Keratinocyte (primary cell): Measurements from ENCODE around the gene RHOG. TPM values are rescaled to one million over a fixed set of nuclear protein-coding genes. Genes with fewer than 3 reads are reported as not detected.

Experiments used
- DNase-seq: peaks from one replicate; pipeline ENCODE4 v3.0.0-alpha.2; 2011; ENCODE audit warnings: low read depth, missing footprints, low spot score
- FAIRE-seq: peaks from 2 replicates; lab custom pipeline; 2011; peaks lifted over from hg19 to GRCh38; lab: Jason Lieb, UNC
- H2AFZ ChIP-seq: 2 replicates; pipeline ENCODE4 v1.6.0; 2012; ENCODE audit warnings: low read length, control low read depth, inconsistent platforms; ENCODE audit not compliant: control insufficient read depth
- H3K27ac ChIP-seq: 2 replicates; pipeline ENCODE4 v1.5.1; 2011; ENCODE audit warnings: low read length; ENCODE audit not compliant: control insufficient read depth, insufficient read depth
- H3K27me3 ChIP-seq: 3 replicates; pipeline ENCODE4 v1.6.0; 2011; ENCODE audit warnings: low read length; ENCODE audit not compliant: control insufficient read depth, insufficient read depth; ENCODE audit errors: extremely low read depth
- H3K36me3 ChIP-seq, 2 experiments: 2 replicates in 1 of 2; 3 replicates in 1 of 2; pipeline ENCODE4 v1.5.1; 2011; ENCODE audit warnings: low read length in 2 of 2, mild to moderate bottlenecking in 1 of 2; ENCODE audit not compliant: control insufficient read depth in 2 of 2, insufficient read depth in 2 of 2; ENCODE audit errors: extremely low read depth in 1 of 2
- H3K4me1 ChIP-seq: 3 replicates; pipeline ENCODE4 v1.5.1; 2011; ENCODE audit warnings: low read length; ENCODE audit not compliant: control insufficient read depth, insufficient read depth; ENCODE audit errors: extremely low read depth
- H3K4me2 ChIP-seq: 3 replicates; pipeline ENCODE4 v1.6.0; 2011; ENCODE audit warnings: low read depth, low read length; ENCODE audit not compliant: control insufficient read depth, insufficient read depth; ENCODE audit errors: extremely low read depth
- H3K4me3 ChIP-seq, 3 experiments: fragments of 200-600 bp in 1 of 3; sonication (generic) in 1 of 3; 2 replicates in 2 of 3; 3 replicates in 1 of 3; pipeline ENCODE4 v1.5.1; 2011 to 2016; ENCODE audit warnings: low read length in 3 of 3, mild to moderate bottlenecking in 3 of 3, control low read depth in 2 of 3, inconsistent platforms in 1 of 3, low read depth in 1 of 3, mixed read lengths in 1 of 3, mixed run types in 1 of 3, moderate library complexity in 1 of 3; ENCODE audit not compliant: control insufficient read depth in 2 of 3, insufficient read depth in 2 of 3; ENCODE audit errors: extremely low read depth in 1 of 3
- H3K79me2 ChIP-seq: 2 replicates; pipeline ENCODE4 v1.6.0; 2012; ENCODE audit warnings: low read length; ENCODE audit not compliant: control insufficient read depth, insufficient read depth
- H3K9ac ChIP-seq: 3 replicates; pipeline ENCODE4 v1.6.0; 2011; ENCODE audit warnings: low read length; ENCODE audit not compliant: control insufficient read depth, insufficient read depth; ENCODE audit errors: extremely low read depth
- H3K9me1 ChIP-seq: 3 replicates; pipeline ENCODE4 v1.6.0; 2011; ENCODE audit warnings: low read length; ENCODE audit not compliant: control insufficient read depth, insufficient read depth; ENCODE audit errors: extremely low read depth
- H3K9me3 ChIP-seq: 2 replicates; pipeline ENCODE4 v1.5.1; 2012; ENCODE audit warnings: low read depth, low read length; ENCODE audit not compliant: control insufficient read depth
- H4K20me1 ChIP-seq: 3 replicates; pipeline ENCODE4 v1.6.0; 2011; ENCODE audit warnings: low read length; ENCODE audit not compliant: control insufficient read depth, insufficient read depth; ENCODE audit errors: extremely low read depth
- EZH2 ChIP-seq: IDR thresholded peaks from one replicate; pipeline ENCODE4 v1.6.1; 2012; ENCODE audit warnings: inconsistent platforms, mild to moderate bottlenecking, low read length, moderate library complexity
- dilution Hi-C: fragments of 300-500 bp; cut with MboI; formaldehyde crosslinking; loops from one replicate; pipeline ENCODE4 v1.7.0; 2020; ENCODE audit warnings: low sequenced_read_pairs; ENCODE audit not compliant: extremely low pct_ligation_motif_present
- polyA plus RNA-seq, 5 experiments: library from polyadenylated mRNA; depleted of rRNA in 3 of 5; stranded (reverse) in 3 of 5; stranded (forward) in 1 of 5; unstranded in 1 of 5; fragments of >200 nt; gene quantifications; 1 replicate in 1 of 5; 2 replicates in 3 of 5; 3 replicates in 1 of 5; pipeline versions ENCODE4 v1.2.1 to v1.2.3, GENCODE V29; 2011 to 2012; ENCODE audit warnings: missing spikeins in 2 of 5, low read depth in 1 of 5, low replicate concordance in 1 of 5
- TF ChIP-seq, protein P1 (sequence below), 3 experiments: IDR thresholded peaks in 1 of 3; conservative IDR thresholded peaks in 1 of 3; optimal IDR thresholded peaks in 1 of 3; 2 replicates in 2 of 3; 3 replicates in 1 of 3; pipeline versions ENCODE3 to v1.5.1; 2011; ENCODE audit warnings: low read length in 3 of 3, mild to moderate bottlenecking in 3 of 3, moderate library complexity in 2 of 3, control low read depth in 1 of 3, inconsistent platforms in 1 of 3; ENCODE audit not compliant: insufficient read depth in 2 of 3; ENCODE audit errors: extremely low read depth in 1 of 3

Gene RHOG
- polyA plus RNA-seq, 1 donor (not counting 4 experiments of a cell fraction or from before 2014, with no cell fraction given): 39.8 TPM

- no peaks in the 10 kb centered on the region for H3K79me2 ChIP-seq
- peaks cover 5% of the 10 kb centered on the region for H3K4me1 ChIP-seq
- H3K9me3 ChIP-seq: no peaks in the 10 kb centered on the region
- no peaks in the 10 kb centered on the region for H3K36me3 ChIP-seq
- no peaks in the 10 kb centered on the region for H3K9me1 ChIP-seq
- no peak for TF ChIP-seq EZH2
- TF ChIP-seq, protein P1, sequence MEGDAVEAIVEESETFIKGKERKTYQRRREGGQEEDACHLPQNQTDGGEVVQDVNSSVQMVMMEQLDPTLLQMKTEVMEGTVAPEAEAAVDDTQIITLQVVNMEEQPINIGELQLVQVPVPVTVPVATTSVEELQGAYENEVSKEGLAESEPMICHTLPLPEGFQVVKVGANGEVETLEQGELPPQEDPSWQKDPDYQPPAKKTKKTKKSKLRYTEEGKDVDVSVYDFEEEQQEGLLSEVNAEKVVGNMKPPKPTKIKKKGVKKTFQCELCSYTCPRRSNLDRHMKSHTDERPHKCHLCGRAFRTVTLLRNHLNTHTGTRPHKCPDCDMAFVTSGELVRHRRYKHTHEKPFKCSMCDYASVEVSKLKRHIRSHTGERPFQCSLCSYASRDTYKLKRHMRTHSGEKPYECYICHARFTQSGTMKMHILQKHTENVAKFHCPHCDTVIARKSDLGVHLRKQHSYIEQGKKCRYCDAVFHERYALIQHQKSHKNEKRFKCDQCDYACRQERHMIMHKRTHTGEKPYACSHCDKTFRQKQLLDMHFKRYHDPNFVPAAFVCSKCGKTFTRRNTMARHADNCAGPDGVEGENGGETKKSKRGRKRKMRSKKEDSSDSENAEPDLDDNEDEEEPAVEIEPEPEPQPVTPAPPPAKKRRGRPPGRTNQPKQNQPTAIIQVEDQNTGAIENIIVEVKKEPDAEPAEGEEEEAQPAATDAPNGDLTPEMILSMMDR (optimal IDR thresholded peaks at IDR 0.05 in 1 of 3, IDR thresholded peaks at IDR 0.05 in 1 of 3, conservative IDR thresholded peaks at IDR 0.05 in 1 of 3; ENCODE audit: extremely low read depth in 1 of 3, insufficient read depth in 2 of 3, low read length in 3 of 3): no peak
- DNase-seq (no peak), FAIRE-seq (no peak)
- no peak overlapping the region for H3K9ac ChIP-seq
- dilution Hi-C loops: no loop called here
- no peak overlapping the region for H3K27ac ChIP-seq
- H3K4me3 ChIP-seq: no peak overlapping the region
- no peaks in the 10 kb centered on the region for H3K27me3 ChIP-seq
- H4K20me1 ChIP-seq: no peaks in the 10 kb centered on the region
- H2AFZ ChIP-seq: no peak overlapping the region
- H3K4me2 ChIP-seq: no peak overlapping the region
Measured at GRCh38 chr11:3845670-3846069, 4.9 kb upstream of the RHOG start.

DNA sequence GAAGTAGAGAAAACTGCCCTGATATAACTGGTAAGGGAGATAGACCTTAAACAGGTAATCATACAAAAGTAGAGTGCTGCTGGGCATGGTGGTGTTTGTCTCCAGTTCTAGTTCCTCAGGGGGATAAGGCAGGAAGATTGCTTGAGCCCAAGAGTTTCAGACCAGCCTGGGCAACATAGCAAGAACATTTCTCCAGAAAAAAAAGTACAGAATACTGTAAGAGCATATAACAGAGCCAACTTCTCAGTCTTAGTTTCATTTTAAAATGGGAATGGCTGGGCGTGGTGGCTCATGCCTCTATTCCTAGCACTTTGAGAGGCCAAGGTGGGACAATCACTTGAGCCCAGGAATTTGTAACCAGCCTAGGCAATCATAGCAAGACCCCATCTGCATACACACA, 4.5 kb upstream of the RHOG start:
- H3K4me1 ChIP-seq: peaks cover 5% of the 10 kb centered on the region
- FAIRE-seq (no peak), DNase-seq (no peak)
- peaks cover 3% of the 10 kb centered on the region for H3K79me2 ChIP-seq
- H3K27me3 ChIP-seq: no peaks in the 10 kb centered on the region
- H3K4me3 ChIP-seq: no peak overlapping the region
- H3K27ac ChIP-seq: no peak overlapping the region
- H4K20me1 ChIP-seq: no peaks in the 10 kb centered on the region
- TF ChIP-seq EZH2: no peak
- TF ChIP-seq, protein P1 (optimal IDR thresholded peaks at IDR 0.05 in 1 of 3, IDR thresholded peaks at IDR 0.05 in 1 of 3, conservative IDR thresholded peaks at IDR 0.05 in 1 of 3; ENCODE audit: extremely low read depth in 1 of 3, insufficient read depth in 2 of 3, low read length in 3 of 3): no peak
- no peaks in the 10 kb centered on the region for H3K9me1 ChIP-seq
- H2AFZ ChIP-seq: no peak overlapping the region
- dilution Hi-C loops: no loop called here
- no peaks in the 10 kb centered on the region for H3K36me3 ChIP-seq
- H3K9me3 ChIP-seq: no peaks in the 10 kb centered on the region
- no peak overlapping the region for H3K4me2 ChIP-seq
- H3K9ac ChIP-seq: no peak overlapping the region
